NCI-H2196 treated with DMSO at 0.1 percent for 48 hours (cell line): ENCODE measurements around the gene EPB41L3.

Source experiments
- DNase-seq: peaks from one replicate; lab custom pipeline; 2025; ENCODE audit not compliant: unreplicated experiment; lab: John Stamatoyannopoulos, UW

EPB41L3 gene

GRCh38 chr18:5543773-5544389, at the start of gene EPB41L3:
Gene EPB41L3 (minus strand): TSS chr18:5543997. CDS start chr18:5489183, 54,814 bp downstream.
- no peak for DNase-seq

GRCh38 chr18:5588529-5588928, 44.7 kb upstream of the EPB41L3 start:
- no peak for DNase-seq

- DNase-seq = no peak
These were observed 41.9 kb upstream of the EPB41L3 start for GRCh38 chr18:5585653-5586052.

- no peak for DNase-seq
These were observed 41.1 kb upstream of the EPB41L3 start for GRCh38 chr18:5584746-5585417.

- DNase-seq = no peak
These were observed 39.3 kb upstream of the EPB41L3 start for GRCh38 chr18:5582849-5583681.

GRCh38 chr18:5582076-5582475, 38.3 kb upstream of the EPB41L3 start:
- DNase-seq = no peak

GRCh38 chr18:5574843-5575242, 31.0 kb upstream of the EPB41L3 start:
- DNase-seq = no peak

- no peak for DNase-seq
These were observed 27.9 kb upstream of the EPB41L3 start for GRCh38 chr18:5571666-5572065.

GRCh38 chr18:5570613-5571012, 26.8 kb upstream of the EPB41L3 start:
- peak; percentile 50 for DNase-seq

- DNase-seq = no peak
These were observed 24.6 kb upstream of the EPB41L3 start for GRCh38 chr18:5568416-5568815.

- no peak for DNase-seq
These were observed 15.1 kb upstream of the EPB41L3 start for GRCh38 chr18:5558851-5559250.

GRCh38 chr18:5556310-5556974, 12.6 kb upstream of the EPB41L3 start:
- no peak for DNase-seq

- DNase-seq = no peak
These were observed 10.8 kb upstream of the EPB41L3 start for GRCh38 chr18:5554629-5555028.

GRCh38 chr18:5546660-5547059, 2.9 kb upstream of the EPB41L3 start:
- DNase-seq = no peak

- no peak for DNase-seq
These were observed 639 bp downstream of the EPB41L3 start for GRCh38 chr18:5543036-5543680.

- DNase-seq = no peak
These were observed 1.2 kb downstream of the EPB41L3 start for GRCh38 chr18:5542515-5543035.

GRCh38 chr18:5541644-5542043, 2.2 kb downstream of the EPB41L3 start:
- DNase-seq = no peak

- DNase-seq = no peak
These were observed 4.4 kb downstream of the EPB41L3 start for GRCh38 chr18:5539391-5539790.

GRCh38 chr18:5538544-5538943, 5.3 kb downstream of the EPB41L3 start:
- DNase-seq = no peak

GRCh38 chr18:5537860-5538259, 5.9 kb downstream of the EPB41L3 start:
- DNase-seq = no peak

- no peak for DNase-seq
These were observed 9.0 kb downstream of the EPB41L3 start for GRCh38 chr18:5534845-5535244.
